KG1 (cell line): ENCODE measurements around the gene CCDC142.
A peak's percentile ranks its signal among the peaks of the same experiment; 100 is the strongest.

Experiments used
- DNase-seq: peaks from one replicate; lab custom pipeline; 2025; lab: John Stamatoyannopoulos, UW

Gene CCDC142

GRCh38 chr2:74482801-74483674, at the start of gene CCDC142, which contains the start of gene TTC31:
Gene CCDC142 (minus strand): TSS chr2:74482998. CDS start chr2:74482837, 161 bp downstream.
Gene TTC31 (plus strand): TSS chr2:74483081. CDS start chr2:74483096, 15 bp downstream.
- peak; percentile 92 for DNase-seq

- no peak for DNase-seq
Observed at GRCh38 chr2:74532222-74532621, 49.4 kb upstream of the CCDC142 start.

- no peak for DNase-seq
Observed at GRCh38 chr2:74531666-74532065, 48.9 kb upstream of the CCDC142 start.

GRCh38 chr2:74530239-74531187, 47.7 kb upstream of the CCDC142 start:
- DNase-seq, result no peak

GRCh38 chr2:74529357-74530238, 46.8 kb upstream of the CCDC142 start, which contains the start of the genes AUP1 and HTRA2:
Gene AUP1 (minus strand): TSS chr2:74529706. CDS start chr2:74529629, 77 bp downstream.
Gene HTRA2 (plus strand): TSS chr2:74529933. CDS start chr2:74530007, 74 bp downstream.
- peak; percentile 94 for DNase-seq

DNA sequence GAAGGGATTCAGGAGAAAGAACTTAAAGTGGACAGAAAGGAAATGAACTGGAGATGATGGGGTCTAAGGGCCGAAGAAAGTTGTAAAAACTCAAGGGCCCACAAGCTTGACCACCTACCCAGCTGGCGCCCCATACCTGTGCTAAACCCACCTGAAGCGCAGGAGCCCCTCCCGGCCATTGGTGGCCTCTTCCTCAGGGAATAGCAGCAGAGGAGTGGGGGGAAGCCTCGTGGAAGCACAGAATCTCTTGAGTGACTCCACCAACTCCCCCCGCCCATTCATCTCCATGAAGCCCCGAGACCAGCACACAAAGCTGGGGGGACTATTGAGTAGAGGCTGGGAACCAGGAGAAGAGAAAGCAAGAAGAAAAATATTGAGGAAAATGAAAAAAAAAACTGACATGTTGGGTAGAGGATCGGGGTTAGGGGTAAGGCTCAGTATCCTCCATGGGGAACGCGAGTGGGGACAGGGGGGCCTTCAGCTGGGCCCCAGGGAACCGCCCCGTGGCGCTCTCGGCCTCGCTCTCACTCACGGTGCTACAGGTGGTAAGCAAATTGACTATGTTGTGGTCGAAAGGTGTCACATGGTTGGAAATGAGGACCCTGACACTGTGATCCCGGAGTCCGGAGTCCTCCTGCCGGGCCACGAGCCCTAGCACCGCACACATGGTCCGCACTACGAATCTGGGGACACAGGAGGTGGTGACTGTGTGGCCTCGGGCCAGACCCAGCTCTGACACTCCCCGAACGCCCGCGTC, 46.0 kb upstream of the CCDC142 start:
- DNase-seq, result no peak

- no peak for DNase-seq
Observed at GRCh38 chr2:74527741-74528140, 44.9 kb upstream of the CCDC142 start.

GRCh38 chr2:74526649-74527230, 43.9 kb upstream of the CCDC142 start:
- DNase-seq, result no peak

DNA sequence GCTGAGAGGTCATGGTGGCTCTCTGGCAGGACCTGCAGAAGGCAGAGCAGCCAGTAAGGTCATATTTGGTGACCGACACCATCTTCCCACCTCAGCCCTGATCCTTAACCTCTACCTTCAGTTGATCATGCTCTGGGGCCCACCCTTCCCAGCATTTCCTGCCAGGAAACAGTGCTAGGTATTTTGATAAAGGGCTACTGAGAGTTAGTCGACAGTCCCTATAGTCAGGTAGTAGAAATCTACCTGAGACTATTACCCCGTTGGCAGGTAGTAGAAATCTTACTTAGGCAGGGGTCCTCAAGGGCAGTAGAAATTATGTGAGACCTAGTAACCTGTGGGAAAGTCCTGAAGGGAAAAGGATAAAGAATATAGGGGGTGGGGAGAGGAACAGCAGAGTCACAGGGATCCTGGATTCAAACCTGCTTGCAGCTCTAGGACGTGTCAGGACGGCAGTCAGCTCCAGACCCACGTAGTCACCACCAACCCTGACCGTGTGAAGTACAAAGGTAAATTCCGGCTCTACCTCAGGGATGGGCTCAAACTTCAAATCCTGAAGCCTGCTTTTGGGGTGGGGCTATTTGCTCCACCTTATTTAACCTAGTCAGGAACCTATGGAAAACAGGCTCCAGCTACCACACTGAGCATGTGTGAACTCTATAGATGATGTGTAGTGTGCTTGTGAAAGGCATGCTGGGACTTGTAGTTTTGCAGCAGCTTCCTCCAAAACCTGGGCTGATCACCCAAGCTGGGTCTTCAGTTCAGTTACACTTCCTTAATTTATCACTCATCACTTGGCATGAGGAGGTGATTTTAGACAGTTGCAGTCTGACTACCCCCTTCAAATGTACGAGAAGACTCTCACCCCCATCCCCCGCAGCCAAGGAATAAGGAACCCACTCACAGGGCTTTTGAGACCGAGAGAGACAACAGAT, 43.2 kb upstream of the CCDC142 start, which contains the start of gene DQX1:
Gene DQX1, minus strand, starts transcription at position 515 of the 932 bp plus-strand sequence. Its CDS starts 502 bp downstream, at position 13.
- no peak for DNase-seq

DNA sequence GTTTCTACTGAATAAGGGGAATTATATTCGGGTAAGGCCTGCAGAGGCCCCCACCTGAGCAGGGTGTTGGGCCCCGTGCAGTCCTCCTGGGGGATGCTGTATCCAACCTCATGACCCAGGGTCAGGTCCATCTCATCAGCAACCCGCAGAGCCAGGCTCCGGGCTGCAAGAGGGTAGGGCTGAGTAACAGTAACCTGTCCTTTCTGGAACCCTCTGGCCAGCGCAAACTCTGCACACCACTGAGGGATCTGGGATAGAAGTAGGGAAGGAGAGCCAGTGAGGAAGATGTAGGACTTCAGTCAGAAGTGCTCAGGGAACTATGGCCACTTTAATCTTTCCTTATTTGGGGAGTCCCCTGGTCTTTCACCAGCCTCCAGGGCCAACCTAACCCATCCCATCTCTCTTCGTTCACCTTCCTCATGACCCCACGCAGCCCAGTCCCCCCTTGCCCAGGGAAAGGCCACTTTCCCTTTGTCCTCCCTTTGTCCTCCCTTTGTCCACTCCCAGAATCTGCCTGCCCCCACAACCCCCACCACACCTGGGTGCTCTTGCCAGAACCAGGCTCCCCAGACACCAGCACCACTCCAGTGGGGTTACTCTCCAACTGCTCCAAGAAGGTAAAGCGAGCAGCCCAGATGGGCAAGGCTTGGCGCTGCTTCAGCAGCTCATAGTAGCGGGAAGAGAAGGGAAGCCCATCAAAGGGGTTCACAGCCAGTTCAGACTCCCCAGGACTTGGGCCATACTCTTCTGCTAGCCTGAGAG, 42.3 kb upstream of the CCDC142 start:
- DNase-seq, result no peak

DNA sequence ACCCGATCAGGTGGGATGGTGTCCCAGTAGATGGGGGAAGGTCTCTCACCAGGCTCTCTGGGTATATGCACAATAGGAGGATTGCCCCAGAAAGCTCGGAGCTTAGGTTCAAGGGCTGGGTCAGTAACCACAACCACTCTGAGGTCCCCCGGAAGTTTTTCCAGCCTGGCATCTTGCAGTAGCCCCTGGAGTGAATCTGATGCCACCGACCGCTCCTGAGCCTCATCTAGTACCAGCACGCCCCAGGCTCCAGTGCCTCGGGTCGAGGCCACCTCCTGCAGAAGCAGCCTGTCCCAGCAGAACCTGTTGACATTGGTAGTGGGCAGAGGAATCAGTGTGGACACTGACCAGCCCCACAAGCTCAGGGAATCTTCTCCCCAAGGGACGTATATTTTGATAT, 41.2 kb upstream of the CCDC142 start:
- DNase-seq, result no peak

DNA sequence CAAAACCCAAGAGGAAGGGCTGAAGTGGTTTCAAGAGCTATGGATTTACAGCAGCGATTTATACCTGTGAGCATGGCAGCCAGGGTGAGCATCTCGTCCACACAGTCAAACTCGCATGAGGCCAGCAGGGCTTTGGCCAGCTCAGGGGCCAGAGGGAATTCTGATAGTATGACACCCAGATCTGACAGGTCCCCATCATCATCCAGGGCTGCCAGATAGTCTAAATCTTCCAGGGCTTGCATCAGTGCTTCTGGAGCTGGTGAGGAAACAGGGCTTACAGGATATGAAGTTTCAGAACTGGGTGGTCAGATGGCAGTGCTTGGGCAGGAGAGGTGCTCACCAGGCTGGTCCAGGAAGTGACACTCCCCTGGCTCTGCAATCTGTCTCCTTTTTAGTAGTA, 39.7 kb upstream of the CCDC142 start:
- no peak for DNase-seq

DNA sequence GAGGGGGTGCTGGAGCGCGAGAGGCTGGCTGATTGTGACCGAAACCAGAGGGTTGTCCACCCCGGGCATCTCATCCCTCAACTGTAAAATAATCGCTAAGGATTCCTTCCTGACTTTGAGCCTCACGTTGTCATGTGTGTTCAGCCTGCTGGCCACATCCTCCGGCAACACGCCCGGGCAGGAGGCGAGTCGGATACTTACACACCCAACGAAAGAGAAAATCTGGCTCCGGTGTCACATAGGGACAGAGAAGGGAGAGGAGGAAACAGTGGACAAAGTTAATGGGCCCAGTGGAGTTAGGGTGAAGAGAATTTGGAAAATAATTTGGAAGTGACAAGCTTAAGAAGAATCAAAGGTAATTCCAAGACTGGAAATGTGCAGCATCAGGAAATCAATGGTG, 33.9 kb upstream of the CCDC142 start:
- no peak for DNase-seq

DNA sequence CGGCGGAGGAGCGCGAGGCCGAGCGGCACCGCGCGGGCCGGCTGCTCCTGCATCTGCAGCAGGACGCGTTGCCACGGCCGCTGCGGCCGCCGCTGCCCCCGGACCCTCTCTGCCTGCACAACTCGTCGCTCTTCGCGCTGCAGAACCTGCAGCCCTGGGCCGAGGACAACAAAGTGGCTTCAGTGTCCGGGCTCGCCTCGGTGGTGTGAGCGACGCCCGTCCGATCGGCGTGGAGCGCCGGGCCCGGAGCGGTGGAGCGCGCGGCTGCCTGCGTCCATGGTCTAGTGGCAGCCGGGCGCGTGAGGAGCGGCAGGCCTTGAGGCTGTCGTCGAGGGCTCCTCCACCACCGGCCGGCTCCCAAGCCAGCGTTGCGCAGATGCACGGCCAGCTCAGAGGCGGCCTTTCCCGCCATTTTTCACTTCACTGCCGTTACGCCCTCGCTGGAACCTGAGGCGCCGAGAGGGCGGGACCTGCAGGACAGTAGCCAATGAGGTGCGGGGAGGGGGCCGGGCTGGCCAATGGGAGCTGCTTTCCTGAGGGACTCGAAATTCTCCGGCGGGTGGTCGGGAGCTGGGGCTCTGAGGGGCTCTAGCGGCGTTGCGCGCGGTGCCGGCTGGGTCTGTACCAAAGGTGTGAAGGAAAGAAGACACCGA, 33.3 kb upstream of the CCDC142 start:
- no peak for DNase-seq

- DNase-seq, result no peak
Observed at GRCh38 chr2:74515271-74515980, 32.6 kb upstream of the CCDC142 start.

GRCh38 chr2:74514368-74515270, 31.8 kb upstream of the CCDC142 start, which contains the start of gene TLX2:
Gene TLX2 (plus strand): TSS chr2:74514450. CDS start chr2:74514807, 357 bp downstream.
- DNase-seq, result no peak
